Measurements from ENCODE around the gene MRPL11.

- no peak for TF ChIP-seq CTCF (IDR thresholded peaks at IDR 0.05; ENCODE audit: low read depth, low read length)
- no peak for TF ChIP-seq EZH2phosphoT487 (IDR thresholded peaks at IDR 0.05; ENCODE audit: low read depth)
Observed at GRCh38 chr11:66409226-66409625, 29.4 kb downstream of the MRPL11 start.
